Measurements from ENCODE around the gene CCNI2. TPM values are rescaled to one million over a fixed set of nuclear protein-coding genes. Genes with fewer than 3 reads are reported as not detected.

CCNI2 gene, protein sequence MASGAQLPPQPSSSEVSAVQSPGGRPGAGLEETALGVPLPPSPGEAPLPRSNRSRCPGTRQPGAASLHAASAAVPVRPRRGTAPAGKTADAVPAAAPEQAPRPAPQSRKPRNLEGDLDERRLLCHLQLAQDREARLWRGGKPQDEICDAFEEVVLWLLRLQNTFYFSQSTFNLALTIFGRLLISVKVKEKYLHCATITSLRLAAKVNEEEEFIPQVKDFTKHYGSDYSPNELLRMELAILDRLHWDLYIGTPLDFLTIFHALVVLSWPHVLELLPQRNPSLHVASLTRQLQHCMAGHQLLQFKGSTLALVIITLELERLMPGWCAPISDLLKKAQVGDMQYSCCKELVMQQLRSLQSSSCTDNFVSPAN
- 0.17 and 0.33 TPM in 2 replicates for polyA plus RNA-seq (2011; rRNA removed)
- 0.16 and 0.28 TPM in 2 replicates for polyA plus RNA-seq (2012; cell fraction: cytosol; rRNA removed)
- polyA plus RNA-seq (2012; cell fraction: nucleus; rRNA removed) = 0.44 and 0.73 TPM in 2 replicates
- 0.07 to 0.26 TPM (median 0.17 TPM) in 3 replicates for polyA plus RNA-seq (2017; fragmentation: RNase III; extraction: RNeasy Plus Mini Kit Qiagen cat#74134 plus additional on column Dnase treatment)
- polyA minus RNA-seq (2011; rRNA and poly(A)+ RNA removed) = 0.83 and 0.99 TPM in 2 replicates

DNA sequence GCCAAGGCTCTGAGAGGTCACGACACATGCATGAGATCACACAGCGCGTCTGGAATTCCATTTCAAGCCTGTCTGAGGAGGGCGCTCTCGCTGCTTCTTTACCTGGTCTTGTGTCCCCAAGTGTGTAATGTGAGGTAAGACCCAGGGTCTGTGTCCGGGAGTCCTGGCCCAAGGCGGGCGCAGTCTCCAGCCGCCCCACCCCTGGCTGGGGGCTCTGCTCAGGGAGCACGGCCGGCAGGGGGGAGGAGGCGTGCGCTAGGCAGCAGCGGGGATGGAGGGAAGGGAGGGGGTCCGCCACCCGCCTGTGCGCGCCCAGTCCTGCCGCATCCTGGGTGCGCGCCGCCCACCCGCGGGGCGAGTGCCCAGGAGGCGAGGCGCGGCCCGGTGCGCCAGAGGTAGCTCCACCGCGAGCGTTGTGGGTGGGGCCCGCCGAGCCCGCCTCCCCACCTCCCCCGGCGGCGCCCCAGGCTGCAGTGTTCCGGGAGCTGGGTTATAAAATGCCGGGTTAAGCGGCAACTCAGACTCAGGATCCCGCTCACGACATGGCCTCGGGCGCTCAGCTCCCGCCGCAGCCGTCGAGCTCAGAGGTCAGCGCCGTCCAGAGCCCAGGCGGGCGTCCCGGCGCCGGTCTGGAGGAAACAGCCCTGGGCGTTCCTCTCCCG is at the start of gene CCNI2:
Gene CCNI2, plus strand, starts transcription at position 473 of the 662 bp plus-strand sequence. Its CDS starts 70 bp downstream, at position 543.
- no peaks in the 10 kb centered on the region for H3K9me3 ChIP-seq
- peak within 1 kb of the TSS; percentile 86 for H3K4me2 ChIP-seq
- H3K4me1 ChIP-seq = no peaks in the 10 kb centered on the region
- 9% methylated on average over 7 of the region's 59 CpGs for WGBS (ENCODE audit: missing lambda C conversion rate)
- DNase-seq (ENCODE audit: low read depth in 1 of 2, low spot score in 1 of 2) (peak; percentile 65 to 71), ATAC-seq (peak; percentile 82 to 86), FAIRE-seq (no peak)
- POLR2A ChIA-PET = no interaction called here
- peak within 1 kb of the TSS; percentile 72 to 87 for H3K27ac ChIP-seq
- TF ChIP-seq ZNF302 (CRISPR knock-in tag; IDR thresholded peaks at IDR 0.05) (no peak), HES2 (IDR thresholded peaks at IDR 0.05) (no peak), RAD21 (conservative IDR thresholded peaks at IDR 0.05 in 1 of 2, IDR thresholded peaks at IDR 0.05 in 1 of 2) (peak; percentile 40 to 52; a peak in 3 of 5 replicates), REST (IDR thresholded peaks at IDR 0.05) (no peak), HOXA7 (CRISPR knock-in tag; IDR thresholded peaks at IDR 0.05) (no peak), SREBF2 (IDR thresholded peaks at IDR 0.05) (no peak), ZFP36 (IDR thresholded peaks at IDR 0.05; ENCODE audit: borderline replicate concordance, partially characterized antibody) (peak; percentile 45), ATOH8 (CRISPR knock-in tag; IDR thresholded peaks at IDR 0.05; ENCODE audit: low read depth) (no peak), POLR2AphosphoS2 (conservative IDR thresholded peaks at IDR 0.05; ENCODE audit: low read length) (no peak), ZC3H11A (IDR thresholded peaks at IDR 0.05) (no peak), PHF8 (IDR thresholded peaks at IDR 0.05; ENCODE audit: borderline replicate concordance, low read depth) (no peak), HOXB13 (CRISPR knock-in tag; IDR thresholded peaks at IDR 0.05; ENCODE audit: low read depth) (no peak), CTCF (IDR thresholded peaks at IDR 0.05) (peak; percentile 69), NR3C1 (IDR thresholded peaks at IDR 0.05) (no peak), MAFK (IDR thresholded peaks at IDR 0.05; ENCODE audit: partially characterized antibody) (no peak), NPAS2 (CRISPR knock-in tag; IDR thresholded peaks at IDR 0.05; ENCODE audit: borderline replicate concordance) (no peak), FOXS1 (CRISPR knock-in tag; IDR thresholded peaks at IDR 0.05) (no peak), POLR2A (IDR thresholded peaks at IDR 0.05; ENCODE audit: low read length) (no peak; the same call in 1 of the 2 replicates), NFE2L2 (conservative IDR thresholded peaks at IDR 0.05; ENCODE audit: low read length) (no peak), RCOR1 (IDR thresholded peaks at IDR 0.05; ENCODE audit: low read depth, low read length) (no peak), RARB (CRISPR knock-in tag; IDR thresholded peaks at IDR 0.05) (no peak), SMC3 (IDR thresholded peaks at IDR 0.05) (0 out of 3 replicates have a peak, but pooled peaks have one; percentile 20)
- TF ChIP-seq, protein P1, sequence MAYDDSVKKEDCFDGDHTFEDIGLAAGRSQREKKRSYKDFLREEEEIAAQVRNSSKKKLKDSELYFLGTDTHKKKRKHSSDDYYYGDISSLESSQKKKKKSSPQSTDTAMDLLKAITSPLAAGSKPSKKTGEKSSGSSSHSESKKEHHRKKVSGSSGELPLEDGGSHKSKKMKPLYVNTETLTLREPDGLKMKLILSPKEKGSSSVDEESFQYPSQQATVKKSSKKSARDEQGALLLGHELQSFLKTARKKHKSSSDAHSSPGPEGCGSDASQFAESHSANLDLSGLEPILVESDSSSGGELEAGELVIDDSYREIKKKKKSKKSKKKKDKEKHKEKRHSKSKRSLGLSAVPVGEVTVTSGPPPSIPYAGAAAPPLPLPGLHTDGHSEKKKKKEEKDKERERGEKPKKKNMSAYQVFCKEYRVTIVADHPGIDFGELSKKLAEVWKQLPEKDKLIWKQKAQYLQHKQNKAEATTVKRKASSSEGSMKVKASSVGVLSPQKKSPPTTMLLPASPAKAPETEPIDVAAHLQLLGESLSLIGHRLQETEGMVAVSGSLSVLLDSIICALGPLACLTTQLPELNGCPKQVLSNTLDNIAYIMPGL (CRISPR knock-in tag; IDR thresholded peaks at IDR 0.05; ENCODE audit: borderline replicate concordance) = no peak
- TF ChIP-seq, protein P2, sequence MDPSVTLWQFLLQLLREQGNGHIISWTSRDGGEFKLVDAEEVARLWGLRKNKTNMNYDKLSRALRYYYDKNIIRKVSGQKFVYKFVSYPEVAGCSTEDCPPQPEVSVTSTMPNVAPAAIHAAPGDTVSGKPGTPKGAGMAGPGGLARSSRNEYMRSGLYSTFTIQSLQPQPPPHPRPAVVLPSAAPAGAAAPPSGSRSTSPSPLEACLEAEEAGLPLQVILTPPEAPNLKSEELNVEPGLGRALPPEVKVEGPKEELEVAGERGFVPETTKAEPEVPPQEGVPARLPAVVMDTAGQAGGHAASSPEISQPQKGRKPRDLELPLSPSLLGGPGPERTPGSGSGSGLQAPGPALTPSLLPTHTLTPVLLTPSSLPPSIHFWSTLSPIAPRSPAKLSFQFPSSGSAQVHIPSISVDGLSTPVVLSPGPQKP (IDR thresholded peaks at IDR 0.05; ENCODE audit: low read depth, low read length) = no peak
- TF ChIP-seq, protein P3, sequence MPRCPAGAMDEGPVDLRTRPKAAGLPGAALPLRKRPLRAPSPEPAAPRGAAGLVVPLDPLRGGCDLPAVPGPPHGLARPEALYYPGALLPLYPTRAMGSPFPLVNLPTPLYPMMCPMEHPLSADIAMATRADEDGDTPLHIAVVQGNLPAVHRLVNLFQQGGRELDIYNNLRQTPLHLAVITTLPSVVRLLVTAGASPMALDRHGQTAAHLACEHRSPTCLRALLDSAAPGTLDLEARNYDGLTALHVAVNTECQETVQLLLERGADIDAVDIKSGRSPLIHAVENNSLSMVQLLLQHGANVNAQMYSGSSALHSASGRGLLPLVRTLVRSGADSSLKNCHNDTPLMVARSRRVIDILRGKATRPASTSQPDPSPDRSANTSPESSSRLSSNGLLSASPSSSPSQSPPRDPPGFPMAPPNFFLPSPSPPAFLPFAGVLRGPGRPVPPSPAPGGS (IDR thresholded peaks at IDR 0.05) = no peak
- CTCF ChIA-PET = interaction anchor here (0.6 to 6.6 kb wide), 18 partner anchors 9 to 114 kb away, joined by 3 to 64 read pairs (median 4); no protein-coding TSS in a partner anchor
- H3K4me3 ChIP-seq = peak within 1 kb of the TSS; percentile 73

All from A549 (cell line).